Suprapubic skin (tissue), 4 donors: Measurements from ENCODE around the gene FES. TPM values are rescaled to one million over a fixed set of nuclear protein-coding genes. Genes with fewer than 3 reads are reported as not detected.

Source experiments
- DNase-seq, 2 donors: peaks; one replicate each; pipeline ENCODE4 v3.0.0-alpha.2; 2019; ENCODE audit warnings: low spot score in 2 of 2
- H3K27ac ChIP-seq: fragments of 200-600 bp; sonication (generic); one replicate; pipeline ENCODE4 v1.5.1; 2019
- H3K27me3 ChIP-seq: fragments of 200-600 bp; sonication (generic); one replicate; pipeline ENCODE4 v1.5.1; 2019
- H3K36me3 ChIP-seq: fragments of 200-600 bp; sonication (generic); one replicate; pipeline ENCODE4 v1.5.1; 2019
- H3K4me1 ChIP-seq: fragments of 200-600 bp; sonication (generic); one replicate; pipeline ENCODE4 v1.5.1; 2019
- H3K4me3 ChIP-seq: fragments of 200-600 bp; sonication (generic); one replicate; pipeline ENCODE4 v1.5.1; 2019; ENCODE audit warnings: mild to moderate bottlenecking
- H3K9me3 ChIP-seq: fragments of 200-600 bp; sonication (generic); one replicate; pipeline ENCODE4 v1.5.1; 2019
- EP300 ChIP-seq: sonication (generic); formaldehyde crosslinking; IDR thresholded peaks from one replicate; pipeline ENCODE4 v1.6.1; 2017; ENCODE audit warnings: antibody characterized with exemption
- POLR2A ChIP-seq, 2 donors: fragments of 450-650 bp; IDR thresholded peaks; one replicate each; pipeline ENCODE4 v1.6.1; 2017; ENCODE audit warnings: antibody characterized with exemption in 2 of 2, mild to moderate bottlenecking in 2 of 2, moderate library complexity in 2 of 2
- POLR2AphosphoS5 ChIP-seq, 3 donors: sonication (generic); formaldehyde crosslinking; IDR thresholded peaks; one replicate each; pipeline ENCODE4 v1.6.1; 2017; ENCODE audit warnings: antibody characterized with exemption in 3 of 3
- WGBS: methylation state at CpG from one replicate; pipeline ENCODE4 v1.1.5; 2018; 5-methylcytosine and 5-hydroxymethylcytosine counted together
- total RNA-seq, 4 donors: library from RNA; depleted of rRNA; stranded (reverse); fragments of >200 nt; gene quantifications; one replicate each; pipeline ENCODE4 v1.1.0, GENCODE V29; 2016
- TF ChIP-seq, protein P1 (sequence below), 2 donors: fragments of 200-600 bp in 1 of 2; fragments of 450-650 bp in 1 of 2; sonication (generic) in 1 of 2; IDR thresholded peaks; one replicate each; pipeline ENCODE4 v1.5.1; 2016 to 2019; ENCODE audit warnings: antibody characterized with exemption in 2 of 2, mild to moderate bottlenecking in 1 of 2, moderate library complexity in 1 of 2

FES gene
- total RNA-seq, 4 donors from 2014 or later, result 6.3 to 18.7 (median 11.8) TPM

DNA sequence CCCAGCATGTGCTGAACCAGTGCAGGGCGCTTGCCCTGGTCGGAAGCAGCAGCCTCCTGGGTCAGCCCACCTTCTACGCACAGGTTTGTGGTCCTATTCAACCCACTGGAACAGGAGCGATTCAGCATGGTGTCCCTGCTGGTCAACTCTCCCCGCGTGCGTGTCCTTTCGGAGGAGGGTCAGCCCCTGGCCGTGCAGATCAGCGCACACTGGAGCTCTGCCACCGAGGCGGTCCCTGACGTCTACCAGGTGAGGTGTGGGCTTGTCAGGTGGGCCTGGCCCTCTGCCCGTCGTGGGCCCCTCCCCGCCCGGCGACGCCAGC is 27.0 kb downstream of the FES start:
- Histone ChIP-seq H3K27ac (no peak overlapping the region), H3K9me3 (no peaks in the 10 kb centered on the region), H3K36me3 (peaks cover 99% of the 10 kb centered on the region), H3K4me1 (no peaks in the 10 kb centered on the region), H3K27me3 (no peaks in the 10 kb centered on the region), H3K4me3 (no peak overlapping the region)
- 94% methylated on average over 18 of the region's 19 CpGs for WGBS
- TF ChIP-seq, protein P1, sequence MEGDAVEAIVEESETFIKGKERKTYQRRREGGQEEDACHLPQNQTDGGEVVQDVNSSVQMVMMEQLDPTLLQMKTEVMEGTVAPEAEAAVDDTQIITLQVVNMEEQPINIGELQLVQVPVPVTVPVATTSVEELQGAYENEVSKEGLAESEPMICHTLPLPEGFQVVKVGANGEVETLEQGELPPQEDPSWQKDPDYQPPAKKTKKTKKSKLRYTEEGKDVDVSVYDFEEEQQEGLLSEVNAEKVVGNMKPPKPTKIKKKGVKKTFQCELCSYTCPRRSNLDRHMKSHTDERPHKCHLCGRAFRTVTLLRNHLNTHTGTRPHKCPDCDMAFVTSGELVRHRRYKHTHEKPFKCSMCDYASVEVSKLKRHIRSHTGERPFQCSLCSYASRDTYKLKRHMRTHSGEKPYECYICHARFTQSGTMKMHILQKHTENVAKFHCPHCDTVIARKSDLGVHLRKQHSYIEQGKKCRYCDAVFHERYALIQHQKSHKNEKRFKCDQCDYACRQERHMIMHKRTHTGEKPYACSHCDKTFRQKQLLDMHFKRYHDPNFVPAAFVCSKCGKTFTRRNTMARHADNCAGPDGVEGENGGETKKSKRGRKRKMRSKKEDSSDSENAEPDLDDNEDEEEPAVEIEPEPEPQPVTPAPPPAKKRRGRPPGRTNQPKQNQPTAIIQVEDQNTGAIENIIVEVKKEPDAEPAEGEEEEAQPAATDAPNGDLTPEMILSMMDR (IDR thresholded peaks at IDR 0.05), result no peak
- no peak for TF ChIP-seq POLR2AphosphoS5 (IDR thresholded peaks at IDR 0.05)
- no peak for TF ChIP-seq EP300
- no peak for TF ChIP-seq POLR2A (IDR thresholded peaks at IDR 0.05)
- DNase-seq, result no peak

DNA sequence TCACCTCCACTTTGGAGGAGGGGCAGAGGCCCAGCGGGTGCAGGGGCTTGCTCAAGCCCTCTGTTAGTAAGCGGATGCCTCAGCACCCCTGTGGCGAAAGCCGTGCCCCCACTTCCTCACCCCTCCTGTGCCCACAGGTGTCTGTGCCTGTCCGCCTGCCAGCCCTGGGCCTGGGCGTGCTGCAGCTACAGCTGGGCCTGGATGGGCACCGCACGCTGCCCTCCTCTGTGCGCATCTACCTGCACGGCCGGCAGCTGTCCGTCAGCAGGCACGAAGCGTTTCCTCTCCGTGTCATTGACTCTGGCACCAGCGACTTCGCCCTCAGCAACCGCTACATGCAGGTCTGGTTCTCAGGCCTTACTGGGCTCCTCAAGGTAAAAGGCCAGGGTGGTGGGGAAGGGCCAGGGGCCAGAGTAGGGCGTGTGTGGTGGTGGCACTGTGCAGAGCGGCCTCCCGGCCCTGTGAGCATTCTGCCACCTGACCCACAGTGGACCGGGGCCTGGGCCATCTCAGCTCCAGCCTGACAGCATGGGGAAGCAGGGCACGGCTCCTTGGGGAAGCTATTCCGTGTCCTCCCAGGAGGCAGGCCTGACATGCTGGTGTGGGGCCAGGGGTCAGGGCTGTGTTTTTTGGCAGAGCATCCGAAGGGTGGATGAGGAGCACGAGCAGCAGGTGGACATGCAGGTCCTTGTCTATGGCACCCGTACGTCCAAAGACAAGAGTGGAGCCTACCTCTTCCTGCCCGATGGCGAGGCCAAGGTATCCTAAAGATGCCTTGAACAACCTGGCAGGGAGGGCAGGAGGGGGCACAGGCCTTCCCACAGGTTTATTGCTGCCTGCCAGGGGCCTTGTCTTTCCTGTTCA is 27.8 kb downstream of the FES start:
- H3K36me3 ChIP-seq, result peaks cover 99% of the 10 kb centered on the region
- TF ChIP-seq EP300 (no peak), POLR2AphosphoS5 (IDR thresholded peaks at IDR 0.05) (no peak), POLR2A (IDR thresholded peaks at IDR 0.05) (no peak)
- TF ChIP-seq, protein P1 (IDR thresholded peaks at IDR 0.05), result no peak
- 93% methylated on average over 28 of the region's 30 CpGs for WGBS
- no peaks in the 10 kb centered on the region for H3K4me1 ChIP-seq
- H3K27me3 ChIP-seq, result no peaks in the 10 kb centered on the region
- H3K4me3 ChIP-seq, result no peak overlapping the region
- no peak overlapping the region for H3K27ac ChIP-seq
- no peak for DNase-seq
- H3K9me3 ChIP-seq, result no peaks in the 10 kb centered on the region

GRCh38 chr15:90912770-90913075 is 28.4 kb downstream of the FES start:
- H3K27ac ChIP-seq, result no peak overlapping the region
- 90% methylated on average over 7 of the region's 7 CpGs for WGBS
- no peak for DNase-seq
- no peaks in the 10 kb centered on the region for H3K27me3 ChIP-seq
- H3K4me1 ChIP-seq, result no peaks in the 10 kb centered on the region
- TF ChIP-seq POLR2A (IDR thresholded peaks at IDR 0.05), result no peak
- H3K4me3 ChIP-seq, result no peak overlapping the region
- no peaks in the 10 kb centered on the region for H3K9me3 ChIP-seq
- peaks cover 99% of the 10 kb centered on the region for H3K36me3 ChIP-seq

DNA sequence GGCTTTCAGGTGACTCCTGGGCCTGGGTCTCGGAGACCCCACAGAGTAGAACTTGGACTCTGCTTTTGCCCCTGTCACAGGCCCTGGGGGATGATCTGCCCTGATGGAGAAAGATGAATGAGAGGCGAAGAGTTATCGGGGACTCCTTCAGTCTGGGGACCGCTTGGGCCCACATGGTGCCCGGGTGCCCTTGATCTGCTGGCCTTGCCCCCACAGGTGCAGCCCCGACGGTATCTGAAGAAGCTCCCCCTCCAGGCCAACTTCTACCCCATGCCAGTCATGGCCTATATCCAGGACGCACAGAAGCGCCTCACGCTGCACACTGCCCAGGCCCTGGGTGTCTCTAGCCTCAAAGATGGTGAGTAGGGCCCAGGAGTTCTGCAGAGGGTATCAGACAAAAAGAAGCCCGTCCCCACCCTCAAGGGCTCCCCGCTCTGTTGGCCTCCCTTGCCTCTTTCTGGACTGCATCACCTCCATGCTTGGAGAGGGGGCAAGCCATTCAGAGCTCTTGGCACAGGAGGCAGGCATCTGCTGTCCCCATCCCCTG is 29.2 kb downstream of the FES start:
- no peak for DNase-seq
- no peaks in the 10 kb centered on the region for H3K4me1 ChIP-seq
- TF ChIP-seq POLR2AphosphoS5 (IDR thresholded peaks at IDR 0.05) (no peak), EP300 (no peak), POLR2A (IDR thresholded peaks at IDR 0.05) (no peak)
- TF ChIP-seq, protein P1 (IDR thresholded peaks at IDR 0.05), result no peak
- no peaks in the 10 kb centered on the region for H3K27me3 ChIP-seq
- H3K9me3 ChIP-seq, result no peaks in the 10 kb centered on the region
- no peak overlapping the region for H3K27ac ChIP-seq
- WGBS, result 79% methylated on average over 2 of the region's 12 CpGs
- H3K36me3 ChIP-seq, result peaks cover 100% of the 10 kb centered on the region
- H3K4me3 ChIP-seq, result no peak overlapping the region

DNA sequence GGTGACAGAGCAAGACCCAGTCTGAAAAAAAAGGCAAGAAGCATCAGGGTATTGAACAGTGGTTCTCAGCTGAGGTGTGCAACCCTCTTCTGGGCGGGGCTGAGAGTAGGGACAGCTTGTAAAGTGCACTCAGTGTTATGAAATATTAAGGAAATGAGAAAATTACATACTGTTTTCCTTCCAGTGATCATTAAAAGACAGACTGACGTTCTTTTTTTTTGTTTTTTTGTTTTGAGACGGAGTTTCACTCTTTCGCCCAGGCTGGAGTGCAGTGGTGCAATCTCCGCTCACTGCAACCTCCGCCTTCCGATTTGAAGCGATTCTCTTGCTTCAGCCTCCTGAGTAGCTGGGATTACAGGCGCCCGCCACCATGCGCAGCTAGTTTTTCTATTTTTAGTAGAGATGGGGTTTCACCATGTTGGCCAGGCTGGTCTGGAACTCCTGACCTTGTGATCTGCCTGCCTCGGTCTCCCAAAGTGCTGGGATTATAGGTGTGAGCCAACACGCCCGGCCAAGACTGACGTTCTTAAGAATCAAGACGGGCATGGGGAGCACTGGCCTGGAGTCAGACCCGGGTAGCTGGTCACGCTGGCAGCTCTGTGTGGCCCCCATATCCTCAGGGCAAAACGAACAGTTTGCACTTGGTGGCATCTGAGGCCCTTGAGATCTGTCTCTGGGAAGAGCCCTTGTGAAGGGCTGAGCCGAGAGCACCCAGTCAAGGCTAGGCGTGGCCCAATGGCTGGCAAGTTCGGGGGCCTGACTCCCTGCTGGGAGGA is 30.2 kb downstream of the FES start:
- DNase-seq, result no peak
- Histone ChIP-seq H3K9me3 (no peaks in the 10 kb centered on the region), H3K27ac (no peak overlapping the region), H3K4me1 (no peaks in the 10 kb centered on the region), H3K27me3 (no peaks in the 10 kb centered on the region), H3K4me3 (no peak overlapping the region), H3K36me3 (peaks cover 100% of the 10 kb centered on the region)
- 88% methylated on average over 22 of the region's 22 CpGs for WGBS
- TF ChIP-seq, protein P1 (IDR thresholded peaks at IDR 0.05), result no peak
- TF ChIP-seq POLR2AphosphoS5 (IDR thresholded peaks at IDR 0.05) (no peak), POLR2A (IDR thresholded peaks at IDR 0.05) (no peak), EP300 (no peak)
